B cell (primary cell): ENCODE measurements around the gene ORMDL2.

Experiments used
- EZH2 ChIP-seq: IDR thresholded peaks from 2 replicates; pipeline ENCODE4 v1.6.1; 2012; ENCODE audit warnings: borderline replicate concordance, low read depth, mild to moderate bottlenecking, moderate library complexity, low read length; ENCODE audit not compliant: insufficient read depth, poor library complexity, severe bottlenecking
- TF ChIP-seq, protein P1 (sequence below): fragments of 200-600 bp; IDR thresholded peaks from one replicate; pipeline ENCODE4 v1.8.0; 2022; ENCODE audit warnings: antibody characterized with exemption, mild to moderate bottlenecking

DNA sequence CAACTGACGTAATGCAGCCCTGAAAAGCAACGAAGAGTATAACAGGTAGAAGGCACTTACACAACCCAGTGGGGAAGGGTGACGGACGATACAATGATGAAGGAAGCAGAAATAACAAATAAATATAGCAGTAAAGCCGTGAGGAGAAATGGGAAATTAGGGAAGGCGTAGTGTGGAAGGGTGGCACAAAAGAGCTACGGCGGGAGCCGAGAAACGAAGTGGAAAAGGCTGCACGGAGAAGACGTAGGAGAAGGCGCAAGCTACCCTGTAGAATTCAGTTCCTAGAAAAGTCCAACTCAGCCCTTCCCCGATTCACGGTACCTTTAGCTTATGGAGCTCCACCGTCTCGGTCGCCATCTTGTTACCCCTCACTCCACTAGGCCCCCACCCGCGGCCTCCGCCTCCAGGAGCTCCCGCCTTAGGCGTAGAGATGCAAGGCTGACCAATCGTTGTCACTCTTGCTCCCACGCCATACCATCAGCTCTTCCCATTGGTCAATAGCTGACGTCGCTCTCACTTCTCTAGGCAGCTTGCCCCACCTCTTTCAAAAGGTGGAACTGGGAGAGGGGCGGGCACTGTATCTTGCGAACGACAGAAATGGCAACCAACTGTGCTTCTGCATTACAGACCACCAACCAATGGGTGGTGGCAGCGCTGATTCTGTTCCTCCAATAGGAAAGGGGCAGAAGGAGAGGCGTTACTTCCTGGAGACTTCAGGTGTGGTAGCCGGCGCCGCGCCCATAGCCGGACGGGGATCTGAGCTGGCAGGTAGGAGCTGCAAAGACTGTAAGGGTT, at the start of gene ORMDL2, which contains the start of gene SARNP:
- TF ChIP-seq EZH2, result no peak
- TF ChIP-seq, protein P1, sequence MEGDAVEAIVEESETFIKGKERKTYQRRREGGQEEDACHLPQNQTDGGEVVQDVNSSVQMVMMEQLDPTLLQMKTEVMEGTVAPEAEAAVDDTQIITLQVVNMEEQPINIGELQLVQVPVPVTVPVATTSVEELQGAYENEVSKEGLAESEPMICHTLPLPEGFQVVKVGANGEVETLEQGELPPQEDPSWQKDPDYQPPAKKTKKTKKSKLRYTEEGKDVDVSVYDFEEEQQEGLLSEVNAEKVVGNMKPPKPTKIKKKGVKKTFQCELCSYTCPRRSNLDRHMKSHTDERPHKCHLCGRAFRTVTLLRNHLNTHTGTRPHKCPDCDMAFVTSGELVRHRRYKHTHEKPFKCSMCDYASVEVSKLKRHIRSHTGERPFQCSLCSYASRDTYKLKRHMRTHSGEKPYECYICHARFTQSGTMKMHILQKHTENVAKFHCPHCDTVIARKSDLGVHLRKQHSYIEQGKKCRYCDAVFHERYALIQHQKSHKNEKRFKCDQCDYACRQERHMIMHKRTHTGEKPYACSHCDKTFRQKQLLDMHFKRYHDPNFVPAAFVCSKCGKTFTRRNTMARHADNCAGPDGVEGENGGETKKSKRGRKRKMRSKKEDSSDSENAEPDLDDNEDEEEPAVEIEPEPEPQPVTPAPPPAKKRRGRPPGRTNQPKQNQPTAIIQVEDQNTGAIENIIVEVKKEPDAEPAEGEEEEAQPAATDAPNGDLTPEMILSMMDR, result no peak
